ENCODE data around the gene KCNG4.

The KCNG4 gene

DNA sequence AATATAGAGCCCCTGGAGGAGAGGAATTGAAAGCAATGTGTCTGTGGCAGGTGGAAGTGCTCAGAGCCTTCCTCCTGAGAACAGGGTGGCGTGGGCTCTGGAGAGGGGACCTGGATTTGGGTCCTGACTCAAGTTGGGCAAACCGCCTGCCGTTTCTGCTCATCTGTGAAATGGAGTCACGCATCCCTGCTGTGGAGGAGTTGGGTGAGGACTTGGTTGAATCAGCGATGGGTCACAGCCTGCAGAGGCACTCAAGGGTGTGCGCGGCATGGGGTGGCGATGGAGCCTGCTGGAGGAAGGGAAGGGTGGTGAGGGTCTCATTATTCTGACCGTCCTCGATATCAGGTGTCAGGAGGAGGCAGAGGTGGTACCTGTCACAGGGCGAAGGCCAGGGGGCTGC, 45.8 kb downstream of the KCNG4 start:
- in situ Hi-C loops (cut with HindIII; ENCODE audit: low pct_ligation_motif_present, low sequenced_read_pairs) = no loop called here
- no peaks in the 10 kb centered on the region for H3K36me3 ChIP-seq (replicated peaks)
- TF ChIP-seq, protein P1, sequence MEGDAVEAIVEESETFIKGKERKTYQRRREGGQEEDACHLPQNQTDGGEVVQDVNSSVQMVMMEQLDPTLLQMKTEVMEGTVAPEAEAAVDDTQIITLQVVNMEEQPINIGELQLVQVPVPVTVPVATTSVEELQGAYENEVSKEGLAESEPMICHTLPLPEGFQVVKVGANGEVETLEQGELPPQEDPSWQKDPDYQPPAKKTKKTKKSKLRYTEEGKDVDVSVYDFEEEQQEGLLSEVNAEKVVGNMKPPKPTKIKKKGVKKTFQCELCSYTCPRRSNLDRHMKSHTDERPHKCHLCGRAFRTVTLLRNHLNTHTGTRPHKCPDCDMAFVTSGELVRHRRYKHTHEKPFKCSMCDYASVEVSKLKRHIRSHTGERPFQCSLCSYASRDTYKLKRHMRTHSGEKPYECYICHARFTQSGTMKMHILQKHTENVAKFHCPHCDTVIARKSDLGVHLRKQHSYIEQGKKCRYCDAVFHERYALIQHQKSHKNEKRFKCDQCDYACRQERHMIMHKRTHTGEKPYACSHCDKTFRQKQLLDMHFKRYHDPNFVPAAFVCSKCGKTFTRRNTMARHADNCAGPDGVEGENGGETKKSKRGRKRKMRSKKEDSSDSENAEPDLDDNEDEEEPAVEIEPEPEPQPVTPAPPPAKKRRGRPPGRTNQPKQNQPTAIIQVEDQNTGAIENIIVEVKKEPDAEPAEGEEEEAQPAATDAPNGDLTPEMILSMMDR (IDR thresholded peaks at IDR 0.05; ENCODE audit: low read depth, low read length, missing control alignments) = no peak
- no peak for DNase-seq
- no peak overlapping the region for H3K4me3 ChIP-seq (ENCODE audit: low read depth, low read length)
- H3K27me3 ChIP-seq (replicated peaks) = no peaks in the 10 kb centered on the region
- no peak overlapping the region for H3K27ac ChIP-seq

DNA sequence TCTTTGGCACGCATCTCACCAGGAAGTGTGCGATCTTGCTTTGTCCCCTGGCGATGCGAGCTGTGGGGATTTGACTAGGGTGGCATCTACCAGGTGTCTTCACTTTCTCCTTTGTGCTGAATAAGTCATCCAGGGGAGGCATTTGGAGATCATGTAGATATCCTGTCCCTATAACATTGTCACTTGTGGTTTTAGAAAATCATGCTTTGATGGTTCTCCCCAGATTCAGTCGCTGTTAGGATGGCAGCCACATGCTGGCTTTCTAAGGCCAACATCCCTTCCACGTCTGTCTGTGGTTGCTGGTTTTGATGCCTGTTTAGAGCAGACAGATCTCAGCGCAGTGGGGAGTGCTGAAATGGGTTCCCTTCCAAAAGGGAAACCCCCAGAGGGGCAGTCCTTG, 46.3 kb downstream of the KCNG4 start:
- in situ Hi-C loops (cut with HindIII; ENCODE audit: low pct_ligation_motif_present, low sequenced_read_pairs) = no loop called here
- Histone ChIP-seq H3K4me3 (ENCODE audit: low read depth, low read length) (no peak overlapping the region), H3K27ac (no peak overlapping the region), H3K36me3 (replicated peaks) (no peaks in the 10 kb centered on the region), H3K27me3 (replicated peaks) (no peaks in the 10 kb centered on the region)
- no peak for DNase-seq
- TF ChIP-seq, protein P1 (IDR thresholded peaks at IDR 0.05; ENCODE audit: low read depth, low read length, missing control alignments) = no peak

DNA sequence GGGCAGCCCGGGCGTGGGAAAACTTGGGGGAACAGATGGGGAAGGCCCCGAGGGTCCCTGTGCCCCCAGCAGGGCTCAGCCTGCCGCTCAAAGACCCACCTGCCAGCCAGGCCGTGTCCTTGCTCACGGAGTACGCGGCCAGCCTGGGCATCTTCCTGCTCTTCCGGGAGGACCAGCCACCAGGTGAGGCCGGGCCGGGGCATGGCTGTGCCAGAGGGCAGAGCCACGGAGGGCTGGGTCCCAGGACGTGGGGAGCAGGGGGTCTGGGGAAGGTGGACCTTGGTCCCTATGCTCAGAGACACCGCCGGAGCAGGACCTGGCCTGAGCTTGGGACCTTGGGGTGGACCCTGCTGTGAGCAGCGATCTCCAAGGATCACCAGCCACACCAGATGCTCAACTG, 48.3 kb downstream of the KCNG4 start:
- in situ Hi-C loops (cut with HindIII; ENCODE audit: low pct_ligation_motif_present, low sequenced_read_pairs) = no loop called here
- TF ChIP-seq, protein P1 (IDR thresholded peaks at IDR 0.05; ENCODE audit: low read depth, low read length, missing control alignments) = no peak

DNA sequence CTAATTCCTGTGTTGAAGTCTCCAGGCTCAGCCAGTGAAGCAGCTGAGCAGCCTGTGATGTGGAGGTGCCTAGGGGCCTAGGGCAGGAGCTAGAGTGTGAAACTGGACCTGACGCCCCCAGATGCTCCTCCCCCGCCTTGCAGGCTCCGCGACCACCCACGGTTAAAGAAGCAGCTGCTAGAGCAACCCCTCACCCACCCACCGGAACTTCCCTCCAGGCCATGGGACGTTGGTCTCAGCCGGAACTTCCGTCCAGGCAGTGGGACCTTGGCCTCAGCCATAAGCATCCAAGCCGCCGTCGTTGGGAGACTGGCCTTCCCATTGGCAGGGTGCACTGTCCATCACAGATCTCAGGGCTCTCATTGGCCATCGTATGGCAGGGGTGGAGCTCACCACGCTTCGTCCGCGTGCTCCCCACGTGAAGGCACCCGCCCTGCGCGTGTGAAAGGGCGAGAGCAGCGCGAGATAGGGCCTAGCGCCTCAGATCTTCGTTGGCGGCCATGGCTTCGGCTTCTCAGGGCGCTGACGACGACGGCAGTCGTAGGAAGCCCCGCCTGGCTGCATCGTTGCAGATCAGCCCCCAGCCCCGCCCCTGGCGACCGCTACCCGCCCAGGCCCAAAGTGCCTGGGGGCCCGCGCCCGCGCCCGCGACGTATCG, 49.0 kb downstream of the KCNG4 start, which contains the start of gene ADAD2:
Gene ADAD2 (plus strand): TSS at position 427 of the 658 bp plus-strand sequence. CDS start 74 bp downstream, at position 501.
- no peak within 1 kb of the TSS for H3K27ac ChIP-seq
- in situ Hi-C loops (cut with HindIII; ENCODE audit: low pct_ligation_motif_present, low sequenced_read_pairs) = no loop called here
- H3K4me3 ChIP-seq (ENCODE audit: low read depth, low read length) = no peak within 1 kb of the TSS
- H3K36me3 ChIP-seq (replicated peaks) = no peaks in the 10 kb centered on the region
- no peak for DNase-seq
- H3K27me3 ChIP-seq (replicated peaks) = no peaks in the 10 kb centered on the region
- TF ChIP-seq, protein P1 (IDR thresholded peaks at IDR 0.05; ENCODE audit: low read depth, low read length, missing control alignments) = no peak

More for the DNA sequence above, 48.3 kb downstream of the KCNG4 start:
- Histone ChIP-seq H3K27me3 (replicated peaks) (no peaks in the 10 kb centered on the region), H3K27ac (no peak overlapping the region), H3K36me3 (replicated peaks) (no peaks in the 10 kb centered on the region), H3K4me3 (ENCODE audit: low read depth, low read length) (no peak overlapping the region)
- no peak for DNase-seq

DNA sequence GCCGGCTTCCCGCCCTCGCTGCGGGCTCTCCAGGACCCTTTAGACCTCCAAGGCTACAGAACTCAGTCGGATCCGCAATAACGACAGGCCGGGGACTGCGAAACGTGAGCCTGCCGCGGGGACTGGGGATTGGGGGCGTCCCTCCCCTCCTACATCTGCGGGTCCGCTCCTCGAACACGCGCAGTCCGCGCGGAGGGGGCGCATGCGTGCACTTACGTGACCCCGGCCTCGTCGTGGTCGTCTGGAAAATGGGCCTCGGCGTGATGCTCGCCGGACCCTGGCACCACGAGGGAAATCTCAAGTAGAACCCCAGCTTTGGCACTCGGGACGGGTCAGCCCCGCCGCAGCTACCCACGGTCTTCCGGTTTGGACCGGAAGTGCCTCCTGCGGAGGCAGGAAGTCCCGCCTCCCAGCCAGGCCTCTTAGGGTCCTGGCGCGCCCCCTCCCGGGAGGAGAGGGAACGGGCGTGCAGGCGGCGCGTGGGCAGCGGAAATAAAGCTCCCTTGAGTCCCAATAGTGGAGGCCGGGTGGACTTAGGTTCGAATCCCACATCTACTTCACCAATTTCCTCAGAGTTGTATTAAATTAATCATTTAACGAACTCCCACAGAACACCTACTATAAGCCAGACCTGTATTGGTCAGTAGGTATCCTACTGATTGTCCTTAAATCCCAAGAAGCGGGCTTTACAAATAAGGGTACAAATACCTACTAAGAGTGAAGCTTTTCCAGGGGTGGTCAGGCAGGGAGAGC, 53.0 kb downstream of the KCNG4 start, which contains the start of gene TAF1C:
Gene TAF1C (minus strand): TSS at position 373 of the 753 bp plus-strand sequence. CDS start 2,069 bp downstream, outside the sequence.
- in situ Hi-C loops (cut with HindIII; ENCODE audit: low pct_ligation_motif_present, low sequenced_read_pairs) = no loop called here
- Histone ChIP-seq H3K27ac (peak within 1 kb of the TSS; percentile 10), H3K36me3 (replicated peaks) (peaks cover 20% of the 10 kb centered on the region), H3K4me3 (ENCODE audit: low read depth, low read length) (peak within 1 kb of the TSS; percentile 98), H3K27me3 (replicated peaks) (no peaks in the 10 kb centered on the region)
- TF ChIP-seq, protein P1 (IDR thresholded peaks at IDR 0.05; ENCODE audit: low read depth, low read length, missing control alignments) = peak; percentile 95
- peak; percentile 89 for DNase-seq

Data from brain microvascular endothelial cell (primary cell).